Measurements from ENCODE around the gene PARS2.

The PARS2 gene

GRCh38 chr1:54788459-54788858 lies 24.1 kb upstream of the PARS2 start:
- H3K4me3 ChIP-seq (ENCODE audit: low read depth, low read length) = no peak overlapping the region
- TF ChIP-seq, protein P1, sequence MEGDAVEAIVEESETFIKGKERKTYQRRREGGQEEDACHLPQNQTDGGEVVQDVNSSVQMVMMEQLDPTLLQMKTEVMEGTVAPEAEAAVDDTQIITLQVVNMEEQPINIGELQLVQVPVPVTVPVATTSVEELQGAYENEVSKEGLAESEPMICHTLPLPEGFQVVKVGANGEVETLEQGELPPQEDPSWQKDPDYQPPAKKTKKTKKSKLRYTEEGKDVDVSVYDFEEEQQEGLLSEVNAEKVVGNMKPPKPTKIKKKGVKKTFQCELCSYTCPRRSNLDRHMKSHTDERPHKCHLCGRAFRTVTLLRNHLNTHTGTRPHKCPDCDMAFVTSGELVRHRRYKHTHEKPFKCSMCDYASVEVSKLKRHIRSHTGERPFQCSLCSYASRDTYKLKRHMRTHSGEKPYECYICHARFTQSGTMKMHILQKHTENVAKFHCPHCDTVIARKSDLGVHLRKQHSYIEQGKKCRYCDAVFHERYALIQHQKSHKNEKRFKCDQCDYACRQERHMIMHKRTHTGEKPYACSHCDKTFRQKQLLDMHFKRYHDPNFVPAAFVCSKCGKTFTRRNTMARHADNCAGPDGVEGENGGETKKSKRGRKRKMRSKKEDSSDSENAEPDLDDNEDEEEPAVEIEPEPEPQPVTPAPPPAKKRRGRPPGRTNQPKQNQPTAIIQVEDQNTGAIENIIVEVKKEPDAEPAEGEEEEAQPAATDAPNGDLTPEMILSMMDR (IDR thresholded peaks at IDR 0.05; ENCODE audit: low read depth, low read length) = no peak
- TF ChIP-seq POLR2A (IDR thresholded peaks at IDR 0.05; ENCODE audit: extremely low read depth, insufficient read length) (no peak), MAX (IDR thresholded peaks at IDR 0.05; ENCODE audit: low read depth, low read length) (no peak), MYC (IDR thresholded peaks at IDR 0.05; ENCODE audit: low read depth, low read length) (no peak)
- DNase-seq (ENCODE audit: low read depth) = no peak

DNA sequence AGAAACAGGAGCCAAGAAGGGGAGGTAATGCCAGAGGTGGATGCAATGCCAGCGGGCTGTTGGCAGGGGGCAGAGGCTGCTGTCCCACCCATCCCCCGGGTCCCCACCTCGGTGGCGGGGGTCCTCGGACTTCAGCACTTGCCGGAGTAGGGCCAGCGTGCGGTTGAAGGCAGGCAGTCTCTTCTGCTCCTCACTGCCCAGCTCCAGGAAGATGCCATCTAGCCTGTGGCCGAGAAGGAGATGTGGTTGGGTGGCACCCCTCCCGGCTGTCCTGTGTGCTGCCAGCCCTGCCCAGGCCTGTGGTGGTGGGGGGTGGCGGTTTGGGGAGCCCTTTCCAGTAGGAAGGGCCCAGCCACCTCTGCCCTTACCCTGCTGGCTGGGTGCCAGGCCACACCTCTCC lies 23.3 kb upstream of the PARS2 start:
- DNase-seq (ENCODE audit: low read depth) = no peak
- H3K4me3 ChIP-seq (ENCODE audit: low read depth, low read length) = no peak overlapping the region
- TF ChIP-seq, protein P1 (IDR thresholded peaks at IDR 0.05; ENCODE audit: low read depth, low read length) = no peak
- TF ChIP-seq MYC (IDR thresholded peaks at IDR 0.05; ENCODE audit: low read depth, low read length) (no peak), POLR2A (IDR thresholded peaks at IDR 0.05; ENCODE audit: extremely low read depth, insufficient read length) (no peak), MAX (IDR thresholded peaks at IDR 0.05; ENCODE audit: low read depth, low read length) (no peak)

- H3K4me3 ChIP-seq (ENCODE audit: low read depth, low read length) = no peak overlapping the region
- no peak for DNase-seq (ENCODE audit: low read depth)
- TF ChIP-seq MYC (IDR thresholded peaks at IDR 0.05; ENCODE audit: low read depth, low read length) (no peak), POLR2A (IDR thresholded peaks at IDR 0.05; ENCODE audit: extremely low read depth, insufficient read length) (no peak)
- TF ChIP-seq, protein P1 (IDR thresholded peaks at IDR 0.05; ENCODE audit: low read depth, low read length) = no peak
These were observed 22.5 kb upstream of the PARS2 start for GRCh38 chr1:54786778-54787177.

DNA sequence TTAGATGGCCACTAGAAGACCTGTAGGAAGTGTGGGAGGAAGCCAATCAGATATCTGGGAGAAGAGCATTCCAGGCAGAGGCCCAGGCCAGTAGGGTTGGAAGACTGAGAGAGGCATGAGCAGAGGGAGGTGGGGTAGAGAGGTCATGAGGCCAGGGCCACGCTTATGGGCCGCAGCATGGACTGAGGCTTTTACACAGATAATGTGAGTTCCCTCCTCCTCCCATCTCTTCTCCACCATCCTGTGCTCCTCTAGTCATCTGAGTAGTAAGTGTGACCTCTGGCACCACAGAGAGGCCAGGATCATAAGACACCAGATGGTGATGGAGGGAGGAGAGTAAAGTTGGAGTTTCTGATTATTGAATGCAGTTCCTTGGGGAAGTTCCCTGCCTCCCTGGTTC lies 19.7 kb upstream of the PARS2 start:
- DNase-seq (ENCODE audit: low read depth) = no peak
- TF ChIP-seq MYC (IDR thresholded peaks at IDR 0.05; ENCODE audit: low read depth, low read length) (no peak), MAX (IDR thresholded peaks at IDR 0.05; ENCODE audit: low read depth, low read length) (no peak), POLR2A (IDR thresholded peaks at IDR 0.05; ENCODE audit: extremely low read depth, insufficient read length) (no peak)
- TF ChIP-seq, protein P1 (IDR thresholded peaks at IDR 0.05; ENCODE audit: low read depth, low read length) = no peak
- H3K4me3 ChIP-seq (ENCODE audit: low read depth, low read length) = no peak overlapping the region

DNA sequence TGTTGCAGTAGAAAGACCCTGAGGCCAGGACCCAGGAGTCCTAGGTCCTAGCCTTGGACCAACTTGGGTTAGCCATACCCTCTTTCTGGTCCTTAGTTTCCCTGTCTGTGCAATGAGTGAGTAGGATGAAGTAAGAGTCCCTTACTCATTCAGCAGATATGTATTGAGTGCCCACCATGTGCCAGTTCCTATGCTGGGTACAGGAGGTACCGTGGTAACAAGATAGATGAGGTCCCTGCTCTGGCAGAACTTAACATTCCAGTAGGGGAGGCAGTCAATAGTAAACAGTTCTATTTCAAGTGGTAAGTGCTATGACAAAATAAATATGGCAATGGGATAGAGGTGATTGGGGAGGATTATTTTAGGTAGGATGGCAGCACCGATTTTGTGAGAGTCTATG lies 18.3 kb upstream of the PARS2 start:
- DNase-seq (ENCODE audit: low read depth) = no peak
- TF ChIP-seq MYC (IDR thresholded peaks at IDR 0.05; ENCODE audit: low read depth, low read length) (no peak), POLR2A (IDR thresholded peaks at IDR 0.05; ENCODE audit: extremely low read depth, insufficient read length) (no peak), MAX (IDR thresholded peaks at IDR 0.05; ENCODE audit: low read depth, low read length) (no peak)
- TF ChIP-seq, protein P1 (IDR thresholded peaks at IDR 0.05; ENCODE audit: low read depth, low read length) = no peak
- no peak overlapping the region for H3K4me3 ChIP-seq (ENCODE audit: low read depth, low read length)

- DNase-seq (ENCODE audit: low read depth) = no peak
- TF ChIP-seq, protein P1 (IDR thresholded peaks at IDR 0.05; ENCODE audit: low read depth, low read length) = no peak
- TF ChIP-seq MAX (IDR thresholded peaks at IDR 0.05; ENCODE audit: low read depth, low read length) (no peak), MYC (IDR thresholded peaks at IDR 0.05; ENCODE audit: low read depth, low read length) (no peak), POLR2A (IDR thresholded peaks at IDR 0.05; ENCODE audit: extremely low read depth, insufficient read length) (no peak)
- no peak overlapping the region for H3K4me3 ChIP-seq (ENCODE audit: low read depth, low read length)
These were observed 17.8 kb upstream of the PARS2 start for GRCh38 chr1:54782156-54782555.
